Measurements from ENCODE around the gene DAAM1.

DAAM1 gene

GRCh38 chr14:59314953-59315599 lies 126.6 kb downstream of the DAAM1 start:
- no peak for DNase-seq (ENCODE audit: low read depth in 2 of 2)

GRCh38 chr14:59316151-59316830 lies 127.8 kb downstream of the DAAM1 start:
- DNase-seq (ENCODE audit: low read depth in 2 of 2): no peak

- no peak for DNase-seq (ENCODE audit: low read depth in 2 of 2)
Observed at GRCh38 chr14:59317346-59317745, 128.9 kb downstream of the DAAM1 start.

GRCh38 chr14:59317798-59318505 lies 129.5 kb downstream of the DAAM1 start:
- no peak for DNase-seq (ENCODE audit: low read depth in 2 of 2)

GRCh38 chr14:59318908-59319307 lies 130.4 kb downstream of the DAAM1 start:
- DNase-seq (ENCODE audit: low read depth in 2 of 2): no peak

GRCh38 chr14:59320361-59320760 lies 131.9 kb downstream of the DAAM1 start:
- no peak for DNase-seq (ENCODE audit: low read depth in 2 of 2)

- no peak for DNase-seq (ENCODE audit: low read depth in 2 of 2)
Observed at GRCh38 chr14:59320763-59321625, 132.5 kb downstream of the DAAM1 start.

GRCh38 chr14:59321626-59321949 lies 133.1 kb downstream of the DAAM1 start:
- DNase-seq (ENCODE audit: low read depth in 2 of 2): no peak

GRCh38 chr14:59325906-59326305 lies 137.4 kb downstream of the DAAM1 start:
- DNase-seq (ENCODE audit: low read depth in 2 of 2): no peak

- no peak for DNase-seq (ENCODE audit: low read depth in 2 of 2)
Observed at GRCh38 chr14:59328454-59328853, 140.0 kb downstream of the DAAM1 start.

GRCh38 chr14:59330455-59330854 lies 142.0 kb downstream of the DAAM1 start:
- DNase-seq (ENCODE audit: low read depth in 2 of 2): no peak

GRCh38 chr14:59331217-59331616 lies 142.8 kb downstream of the DAAM1 start:
- DNase-seq (ENCODE audit: low read depth in 2 of 2): no peak

- no peak for DNase-seq (ENCODE audit: low read depth in 2 of 2)
Observed at GRCh38 chr14:59332727-59333126, 144.3 kb downstream of the DAAM1 start.

GRCh38 chr14:59333235-59333634 lies 144.8 kb downstream of the DAAM1 start:
- no peak for DNase-seq (ENCODE audit: low read depth in 2 of 2)

GRCh38 chr14:59333668-59334067 lies 145.2 kb downstream of the DAAM1 start:
- no peak for DNase-seq (ENCODE audit: low read depth in 2 of 2)

- DNase-seq (ENCODE audit: low read depth in 2 of 2): no peak
Observed at GRCh38 chr14:59334253-59334652, 145.8 kb downstream of the DAAM1 start.

GRCh38 chr14:59336098-59336497 lies 147.6 kb downstream of the DAAM1 start:
- DNase-seq (ENCODE audit: low read depth in 2 of 2): no peak

- DNase-seq (ENCODE audit: low read depth in 2 of 2): no peak
Observed at GRCh38 chr14:59336706-59337105, 148.2 kb downstream of the DAAM1 start.

GRCh38 chr14:59337141-59337611 lies 148.7 kb downstream of the DAAM1 start:
- DNase-seq (ENCODE audit: low read depth in 2 of 2): no peak

GRCh38 chr14:59338761-59339160 lies 150.3 kb downstream of the DAAM1 start:
- DNase-seq (ENCODE audit: low read depth in 2 of 2): no peak

GRCh38 chr14:59339524-59340330 lies 151.3 kb downstream of the DAAM1 start:
- no peak for DNase-seq (ENCODE audit: low read depth in 2 of 2)
